ENCODE results near the gene ABHD8.

Gene ABHD8

GRCh38 chr19:17337675-17338432, 34.6 kb upstream of the ABHD8 start:
- no peak for TF ChIP-seq SUZ12 (IDR thresholded peaks at IDR 0.05; ENCODE audit: extremely low read depth, insufficient read depth, insufficient read length)
- no peak for TF ChIP-seq ZNF274 (IDR thresholded peaks at IDR 0.05; ENCODE audit: low read depth, low read length)
- no peak for TF ChIP-seq YY1 (IDR thresholded peaks at IDR 0.05; ENCODE audit: insufficient read depth, insufficient read length)
- H3K4me3 ChIP-seq (ENCODE audit: insufficient read length, low read depth) = peak overlapping the region; percentile 99
- H3K9me3 ChIP-seq (ENCODE audit: insufficient read depth, low read length) = peaks cover 2% of the 10 kb centered on the region; the same call in 1 of the 2 replicates
- peak overlapping the region; percentile 97 for H3K9ac ChIP-seq (ENCODE audit: insufficient read length, low read depth)
- H3K27me3 ChIP-seq (ENCODE audit: insufficient read depth, insufficient read length) = no peaks in the 10 kb centered on the region
- peaks cover 24% of the 10 kb centered on the region for H3K4me1 ChIP-seq (ENCODE audit: insufficient read depth, insufficient read length)
- DNase-seq (ENCODE audit: low read depth, low spot score) = no peak
- peaks cover 36% of the 10 kb centered on the region for H3K36me3 ChIP-seq (ENCODE audit: insufficient read depth, insufficient read length, low read length)

DNA sequence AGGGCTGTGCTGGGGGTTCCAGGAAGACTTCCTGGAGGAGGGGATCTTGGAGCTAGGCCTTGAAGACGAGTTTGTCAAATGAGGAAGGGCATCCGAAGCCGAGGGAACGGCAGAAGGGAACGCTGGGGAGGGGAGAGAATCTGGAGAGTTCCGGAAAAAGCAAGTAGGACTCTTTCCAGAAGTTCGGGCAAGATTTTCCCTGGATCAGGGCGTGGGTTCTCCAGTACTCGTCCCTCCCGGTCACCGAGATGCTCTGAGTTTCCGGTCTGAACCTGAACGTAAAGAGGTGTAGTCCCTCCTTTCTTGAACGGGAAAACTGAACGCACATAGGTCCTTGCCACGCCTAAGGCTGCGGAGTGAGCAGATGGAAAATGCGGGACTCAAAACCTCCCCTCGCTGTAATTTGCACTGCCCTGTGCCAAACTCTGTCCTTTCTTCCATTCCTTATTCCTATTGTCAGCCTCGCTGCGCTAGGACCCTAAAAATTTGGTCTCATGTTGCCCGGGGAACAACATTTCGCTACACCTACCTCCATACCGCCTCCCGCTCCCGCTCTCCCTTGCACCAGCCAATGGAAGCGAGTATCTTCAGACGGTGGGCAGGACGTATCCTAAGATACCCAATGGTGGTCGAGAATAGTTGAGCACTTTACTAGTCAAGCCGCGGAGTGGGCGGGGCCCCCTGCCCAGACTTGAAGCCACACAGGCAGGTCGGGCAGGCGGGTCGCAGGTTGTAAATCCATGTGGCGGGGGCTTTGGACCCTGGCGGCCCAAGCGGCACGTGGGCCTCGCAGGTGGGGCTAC, 33.8 kb upstream of the ABHD8 start, which contains the start of gene GTPBP3:
TSS of gene GTPBP3 (plus strand) at position 682 of the 803 bp plus-strand sequence. CDS start at position 741, 59 bp downstream.
- Histone ChIP-seq H3K36me3 (ENCODE audit: insufficient read depth, insufficient read length, low read length) (peaks cover 37% of the 10 kb centered on the region), H3K27me3 (ENCODE audit: insufficient read depth, insufficient read length) (no peaks in the 10 kb centered on the region), H3K4me3 (ENCODE audit: insufficient read length, low read depth) (peak within 1 kb of the TSS; percentile 99), H3K4me1 (ENCODE audit: insufficient read depth, insufficient read length) (peaks cover 24% of the 10 kb centered on the region), H3K9me3 (ENCODE audit: insufficient read depth, low read length) (peaks cover 5% of the 10 kb centered on the region; the same call in 1 of the 2 replicates), H3K9ac (ENCODE audit: insufficient read length, low read depth) (peak within 1 kb of the TSS; percentile 97)
- DNase-seq (ENCODE audit: low read depth, low spot score) = peak; percentile 100
- TF ChIP-seq YY1 (IDR thresholded peaks at IDR 0.05; ENCODE audit: insufficient read depth, insufficient read length) (peak; percentile 36), ZNF274 (IDR thresholded peaks at IDR 0.05; ENCODE audit: low read depth, low read length) (no peak)

- Histone ChIP-seq H3K4me1 (ENCODE audit: insufficient read depth, insufficient read length) (peaks cover 15% of the 10 kb centered on the region), H3K9ac (ENCODE audit: insufficient read length, low read depth) (no peak overlapping the region), H3K9me3 (ENCODE audit: insufficient read depth, low read length) (peaks cover 5% of the 10 kb centered on the region; the same call in 1 of the 2 replicates), H3K27me3 (ENCODE audit: insufficient read depth, insufficient read length) (no peaks in the 10 kb centered on the region), H3K4me3 (ENCODE audit: insufficient read length, low read depth) (no peak overlapping the region), H3K36me3 (ENCODE audit: insufficient read depth, insufficient read length, low read length) (peaks cover 36% of the 10 kb centered on the region)
- TF ChIP-seq ZNF274 (IDR thresholded peaks at IDR 0.05; ENCODE audit: low read depth, low read length) = no peak
- TF ChIP-seq YY1 (IDR thresholded peaks at IDR 0.05; ENCODE audit: insufficient read depth, insufficient read length) = no peak
- TF ChIP-seq SUZ12 (IDR thresholded peaks at IDR 0.05; ENCODE audit: extremely low read depth, insufficient read depth, insufficient read length) = no peak
- no peak for DNase-seq (ENCODE audit: low read depth, low spot score)
Measured at GRCh38 chr19:17335575-17335974, 32.4 kb upstream of the ABHD8 start.

DNA sequence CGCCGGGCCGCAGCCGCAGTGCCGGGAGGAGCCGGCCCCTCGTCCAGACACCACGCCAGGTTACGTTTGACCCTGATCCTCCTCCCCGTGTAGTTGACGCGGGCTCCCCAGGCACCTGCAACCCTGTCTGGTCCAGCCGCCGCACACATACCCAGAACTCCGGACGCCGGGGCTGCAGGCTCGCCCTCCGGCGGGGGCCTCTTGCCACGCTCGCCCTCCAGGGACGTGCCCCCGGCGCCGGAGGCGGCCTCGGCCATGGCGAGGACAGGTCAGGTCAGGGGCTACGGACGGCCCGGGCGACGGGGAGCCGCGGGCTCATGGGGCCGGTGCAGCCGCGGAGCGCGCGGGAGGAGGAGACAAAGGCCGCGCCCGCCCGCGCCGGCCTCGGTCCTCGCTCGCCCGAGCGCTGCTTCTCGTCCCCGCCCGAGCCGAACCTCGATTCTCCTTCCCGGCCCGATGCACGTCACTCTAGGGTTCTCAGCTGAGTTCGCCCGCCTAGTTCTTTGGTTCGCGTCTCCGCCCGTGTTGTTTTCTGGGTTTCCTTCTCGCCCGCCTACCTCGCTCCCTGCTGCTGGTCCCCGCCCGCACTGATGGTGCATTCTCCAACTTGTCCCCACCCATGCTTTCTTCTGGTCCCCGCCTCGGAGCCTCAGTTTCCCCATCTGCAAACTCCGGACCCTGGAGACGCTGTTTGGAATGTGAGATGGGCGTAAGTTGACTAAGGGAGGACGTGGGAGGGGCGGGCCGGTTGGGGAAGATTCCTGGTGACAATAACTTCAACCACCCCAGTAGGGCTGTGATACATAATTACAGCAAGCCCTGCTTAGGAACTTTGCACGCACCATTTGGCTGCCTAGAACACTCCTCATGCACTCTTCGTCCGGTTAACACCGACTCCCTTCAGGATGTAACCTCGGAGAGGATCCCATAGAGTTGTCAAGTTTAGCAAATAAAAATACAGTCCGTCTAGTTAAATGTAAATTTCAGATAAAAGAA, 31.5 kb upstream of the ABHD8 start, which contains the start of gene ANO8:
TSS of gene ANO8 (minus strand) at position 442 of the 996 bp plus-strand sequence. CDS start at position 257, 185 bp downstream.
- Histone ChIP-seq H3K27me3 (ENCODE audit: insufficient read depth, insufficient read length) (no peaks in the 10 kb centered on the region), H3K9me3 (ENCODE audit: insufficient read depth, low read length) (peaks cover 5% of the 10 kb centered on the region; the same call in 1 of the 2 replicates), H3K9ac (ENCODE audit: insufficient read length, low read depth) (peak within 1 kb of the TSS; percentile 89), H3K4me3 (ENCODE audit: insufficient read length, low read depth) (peak within 1 kb of the TSS; percentile 79), H3K36me3 (ENCODE audit: insufficient read depth, insufficient read length, low read length) (peaks cover 44% of the 10 kb centered on the region), H3K4me1 (ENCODE audit: insufficient read depth, insufficient read length) (peaks cover 17% of the 10 kb centered on the region)
- no peak for TF ChIP-seq YY1 (IDR thresholded peaks at IDR 0.05; ENCODE audit: insufficient read depth, insufficient read length)
- no peak for TF ChIP-seq ZNF274 (IDR thresholded peaks at IDR 0.05; ENCODE audit: low read depth, low read length)
- TF ChIP-seq SUZ12 (IDR thresholded peaks at IDR 0.05; ENCODE audit: extremely low read depth, insufficient read depth, insufficient read length) = no peak
- DNase-seq (ENCODE audit: low read depth, low spot score) = peak; percentile 98

DNA sequence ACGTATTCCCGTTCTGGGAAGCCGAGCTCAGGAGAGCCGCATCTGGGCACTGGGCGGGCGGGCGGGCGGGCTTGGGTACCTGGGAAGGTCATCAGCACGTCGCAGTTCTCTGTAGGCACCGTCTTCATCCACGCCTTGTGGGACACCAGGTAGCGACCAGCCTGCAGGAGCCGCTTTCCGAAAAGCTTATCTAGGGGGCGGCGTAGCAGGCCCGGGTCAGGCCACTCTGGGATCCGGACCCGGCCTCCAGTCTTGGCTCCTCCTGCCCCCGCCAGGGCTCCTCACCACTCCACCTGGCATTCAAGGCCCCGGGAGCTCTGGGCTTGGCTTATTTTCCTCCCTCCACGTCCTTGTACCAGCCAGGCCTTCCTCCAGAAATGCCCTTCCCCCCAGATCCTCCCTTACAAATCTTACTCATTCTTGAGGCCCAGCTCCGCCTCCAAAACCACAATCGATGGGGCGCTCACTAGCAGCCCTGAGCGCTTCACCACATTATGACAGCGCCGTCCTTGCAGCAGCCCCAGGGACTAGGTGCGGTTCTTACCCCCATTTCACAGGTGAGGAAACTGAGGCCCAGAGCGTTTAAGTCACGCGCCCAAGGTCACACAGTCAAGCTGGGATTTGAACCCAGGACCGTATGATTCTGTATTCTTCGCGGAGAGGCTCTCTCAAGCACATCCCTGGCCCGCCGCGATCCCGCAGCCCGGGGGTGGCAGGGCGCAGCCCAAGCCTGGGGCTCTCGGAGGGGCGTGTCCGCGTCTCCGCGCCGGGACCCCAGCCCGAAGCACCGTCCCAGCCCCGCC, 30.6 kb upstream of the ABHD8 start:
- peaks cover 21% of the 10 kb centered on the region for H3K4me1 ChIP-seq (ENCODE audit: insufficient read depth, insufficient read length)
- H3K9ac ChIP-seq (ENCODE audit: insufficient read length, low read depth) = peak overlapping the region; percentile 89
- H3K36me3 ChIP-seq (ENCODE audit: insufficient read depth, insufficient read length, low read length) = peaks cover 44% of the 10 kb centered on the region
- H3K9me3 ChIP-seq (ENCODE audit: insufficient read depth, low read length) = peaks cover 5% of the 10 kb centered on the region; the same call in 1 of the 2 replicates
- no peak for TF ChIP-seq SUZ12 (IDR thresholded peaks at IDR 0.05; ENCODE audit: extremely low read depth, insufficient read depth, insufficient read length)
- no peak for TF ChIP-seq ZNF274 (IDR thresholded peaks at IDR 0.05; ENCODE audit: low read depth, low read length)
- TF ChIP-seq YY1 (IDR thresholded peaks at IDR 0.05; ENCODE audit: insufficient read depth, insufficient read length) = no peak
- H3K27me3 ChIP-seq (ENCODE audit: insufficient read depth, insufficient read length) = no peaks in the 10 kb centered on the region
- DNase-seq (ENCODE audit: low read depth, low spot score) = no peak
- peak overlapping the region; percentile 79 for H3K4me3 ChIP-seq (ENCODE audit: insufficient read length, low read depth)
